Astrocyte (in vitro differentiated cells and primary cell): ENCODE data around the gene BTN2A1.

Experiments
- CTCF ChIP-seq: IDR thresholded peaks from 2 replicates; pipeline ENCODE4 v1.5.1; 2011; ENCODE audit warnings: low read depth, mild to moderate bottlenecking, inconsistent platforms, low read length, moderate library complexity; ENCODE audit not compliant: insufficient read depth
- EZH2 ChIP-seq: IDR thresholded peaks from 2 replicates; pipeline ENCODE4 v1.6.1; 2012; ENCODE audit warnings: mild to moderate bottlenecking, low read length, inconsistent platforms; ENCODE audit not compliant: insufficient read depth

GRCh38 chr6:26412228-26412627 is 45.5 kb upstream of the BTN2A1 start:
- TF ChIP-seq CTCF (no peak), EZH2 (no peak)
